WTC11 (cell line): ENCODE results near the gene CD69. TPM values are rescaled to one million over a fixed set of nuclear protein-coding genes. Genes with fewer than 3 reads are reported as not detected.
A peak's percentile ranks its signal among the peaks of the same experiment; 100 is the strongest.
"Not testable (repeated sequence)": the region's sequence is repeated elsewhere in the genome, so short reads cannot be mapped to it uniquely, and the experiment has no call there.

Experiments
- ATAC-seq: fragments of 200-7000 bp; cut with Tn5 transposase; 2 replicates; pipeline ENCODE4 v1.10.0; 2021; ENCODE audit warnings: mild to moderate bottlenecking, moderate library complexity
- CTCF ChIA-PET: fragments of 300-600 bp; sonication (Branson Sonifier 250); formaldehyde crosslinking; loops from one replicate; lab custom pipeline; 2021; ENCODE audit warnings: antibody characterized with exemption; lab: Charles Lee
- POLR2A ChIA-PET: fragments of 350-600 bp; sonication (Branson Sonifier 250); formaldehyde crosslinking; loops from one replicate; lab custom pipeline; 2021; ENCODE audit warnings: antibody characterized with exemption; lab: Charles Lee
- DNase-seq: peaks from one replicate; pipeline ENCODE4 v3.0.0; 2021; ENCODE audit warnings: low spot score
- H3K27ac Mint-ChIP-seq: 2 replicates; pipeline ENCODE4 v1.8.0; 2021; ENCODE audit warnings: mixed read lengths
- H3K27me3 Mint-ChIP-seq: 2 replicates; pipeline ENCODE4 v1.8.0; 2021; ENCODE audit warnings: low read depth, mild to moderate bottlenecking, moderate library complexity, mixed read lengths
- H3K36me3 Mint-ChIP-seq: 2 replicates; pipeline ENCODE4 v1.8.0; 2021; ENCODE audit warnings: mixed read lengths
- H3K4me1 Mint-ChIP-seq: 2 replicates; pipeline ENCODE4 v1.8.0; 2022; ENCODE audit warnings: mixed read lengths
- H3K4me3 Mint-ChIP-seq: 2 replicates; pipeline ENCODE4 v1.8.0; 2021; ENCODE audit warnings: mild to moderate bottlenecking, moderate library complexity, mixed read lengths
- H3K9me3 Mint-ChIP-seq: 2 replicates; pipeline ENCODE4 v1.8.0; 2021; ENCODE audit warnings: mixed read lengths
- CBFB ChIP-seq: sonication (generic); formaldehyde crosslinking; IDR thresholded peaks from 2 replicates; pipeline ENCODE4 v1.8.1; 2022; ENCODE audit warnings: mild to moderate bottlenecking, low read depth, missing genetic modification reagents
- ETV6 ChIP-seq: sonication (generic); formaldehyde crosslinking; IDR thresholded peaks from 2 replicates; pipeline ENCODE4 v1.8.1; 2022; ENCODE audit warnings: mild to moderate bottlenecking, missing genetic modification reagents
- GRHL2 ChIP-seq: fragments of 250-450 bp; sonication (Bioruptor Pico); IDR thresholded peaks from 2 replicates; pipeline ENCODE4 v1.8.0; 2022; ENCODE audit warnings: mild to moderate bottlenecking, moderate library complexity; ENCODE audit not compliant: insufficient replicate concordance, severe bottlenecking
- JUN ChIP-seq: sonication (generic); formaldehyde crosslinking; IDR thresholded peaks from 2 replicates; pipeline ENCODE4 v1.8.0; 2023; ENCODE audit warnings: mild to moderate bottlenecking, missing genetic modification reagents
- NFATC4 ChIP-seq: fragments of 250-450 bp; sonication (Bioruptor Pico); IDR thresholded peaks from 2 replicates; pipeline ENCODE4 v1.9.0; 2021; ENCODE audit warnings: mild to moderate bottlenecking
- NFYB ChIP-seq: sonication (generic); formaldehyde crosslinking; conservative IDR thresholded peaks from 2 replicates; pipeline ENCODE4 v1.8.0; 2022; ENCODE audit warnings: low read depth, missing genetic modification reagents
- NR1H2 ChIP-seq: sonication (generic); formaldehyde crosslinking; IDR thresholded peaks from 2 replicates; pipeline ENCODE4 v1.9.0; 2021; ENCODE audit warnings: mild to moderate bottlenecking, moderate library complexity, missing genetic modification reagents
- RORB ChIP-seq: fragments of 250-450 bp; sonication (Bioruptor Pico); IDR thresholded peaks from 2 replicates; pipeline ENCODE4 v1.9.0; 2021; ENCODE audit warnings: mild to moderate bottlenecking
- TEAD1 ChIP-seq: sonication (generic); formaldehyde crosslinking; IDR thresholded peaks from 2 replicates; pipeline ENCODE4 v1.8.0; 2022; ENCODE audit warnings: mild to moderate bottlenecking, missing genetic modification reagents
- TP53 ChIP-seq: sonication (generic); formaldehyde crosslinking; IDR thresholded peaks from 2 replicates; pipeline ENCODE4 v1.8.1; 2023; ENCODE audit warnings: mild to moderate bottlenecking, missing genetic modification reagents
- ZNF671 ChIP-seq: fragments of 250-450 bp; sonication (Bioruptor Pico); IDR thresholded peaks from 2 replicates; pipeline ENCODE4 v1.8.0; 2021; ENCODE audit warnings: mild to moderate bottlenecking
- total RNA-seq: library from RNA; stranded (reverse); gene quantifications from 3 replicates; pipeline ENCODE4 v1.2.3, GENCODE V29; 2021
- TF ChIP-seq, protein P1 (sequence below): sonication (generic); formaldehyde crosslinking; conservative IDR thresholded peaks from 2 replicates; pipeline ENCODE4 v1.8.1; 2022; ENCODE audit warnings: mild to moderate bottlenecking, missing genetic modification reagents
- TF ChIP-seq, protein P2 (sequence below): sonication (generic); formaldehyde crosslinking; IDR thresholded peaks from 2 replicates; pipeline ENCODE4 v1.8.0; 2022; ENCODE audit warnings: mild to moderate bottlenecking, missing genetic modification reagents
- TF ChIP-seq, protein P3 (sequence below): sonication (generic); formaldehyde crosslinking; IDR thresholded peaks from 2 replicates; pipeline ENCODE4 v1.8.1; 2023; ENCODE audit warnings: mild to moderate bottlenecking, missing genetic modification reagents, moderate library complexity
- TF ChIP-seq, protein P4 (sequence below): sonication (generic); formaldehyde crosslinking; IDR thresholded peaks from 2 replicates; pipeline ENCODE4 v1.8.1; 2022; ENCODE audit warnings: mild to moderate bottlenecking, moderate library complexity, missing genetic modification reagents
- TF ChIP-seq, protein P5 (sequence below): sonication (generic); formaldehyde crosslinking; IDR thresholded peaks from 2 replicates; pipeline ENCODE4 v1.8.1; 2022; ENCODE audit warnings: low read depth, missing genetic modification reagents, borderline replicate concordance
- TF ChIP-seq, protein P6 (sequence below): sonication (generic); formaldehyde crosslinking; conservative IDR thresholded peaks from 2 replicates; pipeline ENCODE4 v1.8.1; 2023; ENCODE audit warnings: mild to moderate bottlenecking, low read depth, missing genetic modification reagents, moderate library complexity
- TF ChIP-seq, protein P7 (sequence below): sonication (generic); formaldehyde crosslinking; IDR thresholded peaks from 2 replicates; pipeline ENCODE4 v1.8.0; 2022; ENCODE audit warnings: mild to moderate bottlenecking, missing genetic modification reagents

CD69 gene
- total RNA-seq, 1 experiment from 2014 or later: 0.42 TPM

DNA sequence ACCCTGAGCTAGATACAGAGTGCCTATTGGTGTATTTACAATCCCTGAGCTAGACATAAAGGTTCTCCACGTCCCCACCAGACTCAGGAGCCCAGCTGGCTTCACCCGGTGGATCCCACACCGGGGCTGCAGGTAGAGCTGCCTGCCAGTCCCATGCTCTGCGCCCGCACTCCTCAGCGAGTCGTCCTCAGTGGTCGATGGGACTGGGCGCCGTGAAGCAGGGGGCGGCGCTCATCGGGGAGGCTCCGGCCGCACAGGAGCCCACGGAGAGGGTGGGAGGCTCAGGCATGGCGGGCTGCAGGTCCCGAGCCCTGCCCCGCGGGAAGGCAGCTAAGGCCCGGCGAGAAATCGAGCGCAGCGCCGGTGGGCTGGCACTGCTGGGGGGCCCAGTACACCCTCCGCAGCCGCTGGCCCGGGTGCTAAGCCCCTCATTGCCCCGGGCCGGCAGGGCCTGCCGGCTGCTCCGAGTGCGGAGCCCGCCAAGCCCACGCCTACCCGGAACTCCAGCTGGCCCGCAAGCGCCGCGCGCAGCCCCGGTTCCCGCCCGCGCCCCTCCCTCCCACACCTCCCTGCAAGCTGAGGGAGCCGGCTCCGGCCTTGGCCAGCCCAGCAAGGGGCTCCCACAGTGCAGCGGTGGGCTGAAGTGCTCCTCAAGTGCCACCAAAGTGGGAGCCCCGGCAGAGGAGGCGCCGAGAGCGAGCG lies 21.1 kb downstream of the CD69 start:
- H3K36me3 Mint-ChIP-seq, ATAC-seq, H3K9me3 Mint-ChIP-seq, H3K27ac Mint-ChIP-seq, POLR2A ChIA-PET: not testable (repeated sequence)
- H3K4me3 Mint-ChIP-seq: peak overlapping the region; percentile 55
- H3K4me1 Mint-ChIP-seq: peaks cover 15% of the 10 kb centered on the region
- CTCF ChIA-PET: interaction anchor here (1.0 to 1.8 kb wide), 2 partner anchors 11 to 74 kb away, joined by 3 to 6 read pairs; no protein-coding TSS in a partner anchor
- H3K27me3 Mint-ChIP-seq: peaks cover 12% of the 10 kb centered on the region
- peak; percentile 35 for DNase-seq

DNA sequence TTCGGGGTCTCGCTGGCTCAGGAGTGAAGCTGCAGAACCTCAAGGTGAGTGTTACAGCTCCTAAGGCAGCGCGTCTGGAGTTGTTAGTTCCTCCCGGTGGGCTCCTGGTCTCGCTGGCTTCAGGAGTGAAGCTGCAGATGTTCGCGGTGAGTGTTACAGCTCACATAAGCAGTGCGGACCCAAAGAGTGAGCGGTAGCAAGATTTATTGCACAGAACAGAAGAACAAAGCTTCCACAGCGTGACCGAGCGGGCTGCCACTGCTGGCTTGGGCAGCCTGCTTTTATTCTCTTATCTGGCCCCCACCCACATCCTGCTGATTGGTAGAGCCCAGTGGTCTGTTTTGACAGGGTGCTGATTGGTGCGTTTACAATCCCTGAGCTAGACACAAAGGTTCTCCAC lies 21.8 kb downstream of the CD69 start:
- ATAC-seq, DNase-seq, H3K36me3 Mint-ChIP-seq, H3K27ac Mint-ChIP-seq, H3K9me3 Mint-ChIP-seq, POLR2A ChIA-PET: not testable (repeated sequence)
- TF ChIP-seq NFYB (CRISPR knock-in tag): 0 out of 2 replicates have a peak, but pooled peaks have one; percentile 27
- Mint-ChIP-seq H3K4me3 (peak overlapping the region; percentile 52), H3K4me1 (peaks cover 15% of the 10 kb centered on the region), H3K27me3 (peaks cover 12% of the 10 kb centered on the region)
- CTCF ChIA-PET: interaction anchor here (1.0 to 1.8 kb wide), 2 partner anchors 12 to 75 kb away, joined by 3 to 6 read pairs; no protein-coding TSS in a partner anchor

DNA sequence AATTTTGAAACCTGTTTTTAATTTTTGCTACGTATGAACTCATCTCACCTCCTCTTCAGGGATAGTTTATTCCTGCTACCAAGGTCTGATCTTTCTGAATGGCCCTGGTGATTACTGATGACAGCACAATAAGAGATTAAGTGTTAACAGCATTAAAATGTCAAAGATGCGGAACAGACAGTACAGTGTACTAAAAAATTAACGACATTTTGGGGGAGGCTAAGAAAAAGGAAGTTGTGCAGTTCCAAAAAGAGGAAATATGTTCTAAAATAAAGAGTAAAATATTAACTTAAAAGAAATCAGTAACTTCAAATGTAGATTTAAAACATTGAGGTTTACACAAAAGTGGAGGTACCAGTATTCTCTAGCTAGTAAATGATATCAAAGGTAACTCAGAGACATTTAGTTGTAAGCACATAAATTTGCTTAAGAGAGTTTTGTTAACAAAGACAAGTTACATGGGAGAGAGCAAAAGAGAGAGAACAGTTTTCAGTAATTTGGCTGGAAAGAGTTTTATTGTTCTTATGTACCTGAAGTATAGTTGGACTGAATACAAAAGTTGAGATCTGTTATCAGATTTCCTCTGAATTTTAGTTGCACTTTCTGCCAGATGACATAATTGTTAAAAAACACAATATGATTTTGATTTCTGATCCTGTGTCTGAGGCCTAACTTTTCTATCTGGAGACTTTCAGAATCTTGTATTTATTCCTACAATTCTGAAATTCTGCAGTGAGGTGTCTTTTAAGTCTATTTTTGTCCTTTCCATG lies 23.6 kb downstream of the CD69 start:
- no peak for ATAC-seq
- no peak for TF ChIP-seq GRHL2 (CRISPR knock-in tag)
- TF ChIP-seq TP53 (CRISPR knock-in tag): no peak
- no peak for TF ChIP-seq NFATC4 (CRISPR knock-in tag)
- TF ChIP-seq ETV6 (CRISPR knock-in tag): no peak
- TF ChIP-seq, protein P1, sequence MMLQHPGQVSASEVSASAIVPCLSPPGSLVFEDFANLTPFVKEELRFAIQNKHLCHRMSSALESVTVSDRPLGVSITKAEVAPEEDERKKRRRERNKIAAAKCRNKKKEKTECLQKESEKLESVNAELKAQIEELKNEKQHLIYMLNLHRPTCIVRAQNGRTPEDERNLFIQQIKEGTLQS (CRISPR knock-in tag): no peak
- TF ChIP-seq, all 79 proteins: peak for 0
- H3K27me3 Mint-ChIP-seq: peaks cover 16% of the 10 kb centered on the region
- H3K9me3 Mint-ChIP-seq: peaks cover 7% of the 10 kb centered on the region
- peaks cover 8% of the 10 kb centered on the region for H3K4me1 Mint-ChIP-seq
- DNase-seq: no peak
- no peak overlapping the region for H3K4me3 Mint-ChIP-seq
- H3K36me3 Mint-ChIP-seq: no peaks in the 10 kb centered on the region
- POLR2A ChIA-PET: no interaction called here
- CTCF ChIA-PET: no interaction called here
- H3K27ac Mint-ChIP-seq: no peak overlapping the region

DNA sequence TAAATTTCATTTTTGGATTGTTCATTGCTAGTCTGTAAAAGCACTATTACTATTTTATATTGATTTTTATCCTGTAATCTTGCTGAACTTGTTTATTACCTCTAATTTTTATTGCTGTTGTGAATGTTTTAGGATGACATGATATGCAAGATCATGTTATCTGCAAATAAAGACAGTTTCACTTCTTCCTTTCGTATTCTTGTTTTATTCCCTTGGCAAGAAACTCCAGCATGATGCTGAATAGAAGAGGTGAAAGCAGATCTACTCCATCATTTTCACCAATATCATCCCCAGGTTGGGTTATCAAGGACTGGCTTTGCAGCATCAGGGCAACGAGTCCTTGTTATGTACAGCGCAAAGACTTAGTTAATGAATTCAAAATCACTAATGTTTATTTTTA lies 25.1 kb downstream of the CD69 start:
- POLR2A ChIA-PET: no interaction called here
- no peaks in the 10 kb centered on the region for H3K36me3 Mint-ChIP-seq
- peaks cover 7% of the 10 kb centered on the region for H3K9me3 Mint-ChIP-seq
- ATAC-seq (no peak), DNase-seq (no peak)
- H3K27me3 Mint-ChIP-seq: peaks cover 16% of the 10 kb centered on the region
- 0 out of 2 replicates have a peak, but pooled peaks cover 1% of the 10 kb centered on the region for H3K4me1 Mint-ChIP-seq
- H3K4me3 Mint-ChIP-seq: no peak overlapping the region
- H3K27ac Mint-ChIP-seq: no peak overlapping the region
- CTCF ChIA-PET: no interaction called here
- TF ChIP-seq RORB (CRISPR knock-in tag) (no peak), TEAD1 (CRISPR knock-in tag) (no peak), ZNF671 (CRISPR knock-in tag) (no peak), CBFB (CRISPR knock-in tag) (no peak), JUN (CRISPR knock-in tag) (no peak), NR1H2 (no peak)
- TF ChIP-seq, protein P2, sequence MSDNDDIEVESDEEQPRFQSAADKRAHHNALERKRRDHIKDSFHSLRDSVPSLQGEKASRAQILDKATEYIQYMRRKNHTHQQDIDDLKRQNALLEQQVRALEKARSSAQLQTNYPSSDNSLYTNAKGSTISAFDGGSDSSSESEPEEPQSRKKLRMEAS: no peak
- TF ChIP-seq, protein P3, sequence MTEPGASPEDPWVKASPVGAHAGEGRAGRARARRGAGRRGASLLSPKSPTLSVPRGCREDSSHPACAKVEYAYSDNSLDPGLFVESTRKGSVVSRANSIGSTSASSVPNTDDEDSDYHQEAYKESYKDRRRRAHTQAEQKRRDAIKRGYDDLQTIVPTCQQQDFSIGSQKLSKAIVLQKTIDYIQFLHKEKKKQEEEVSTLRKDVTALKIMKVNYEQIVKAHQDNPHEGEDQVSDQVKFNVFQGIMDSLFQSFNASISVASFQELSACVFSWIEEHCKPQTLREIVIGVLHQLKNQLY (CRISPR knock-in tag): no peak
- TF ChIP-seq, protein P4, sequence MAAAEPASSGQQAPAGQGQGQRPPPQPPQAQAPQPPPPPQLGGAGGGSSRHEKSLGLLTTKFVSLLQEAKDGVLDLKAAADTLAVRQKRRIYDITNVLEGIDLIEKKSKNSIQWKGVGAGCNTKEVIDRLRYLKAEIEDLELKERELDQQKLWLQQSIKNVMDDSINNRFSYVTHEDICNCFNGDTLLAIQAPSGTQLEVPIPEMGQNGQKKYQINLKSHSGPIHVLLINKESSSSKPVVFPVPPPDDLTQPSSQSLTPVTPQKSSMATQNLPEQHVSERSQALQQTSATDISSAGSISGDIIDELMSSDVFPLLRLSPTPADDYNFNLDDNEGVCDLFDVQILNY (CRISPR knock-in tag): no peak
- TF ChIP-seq, protein P5, sequence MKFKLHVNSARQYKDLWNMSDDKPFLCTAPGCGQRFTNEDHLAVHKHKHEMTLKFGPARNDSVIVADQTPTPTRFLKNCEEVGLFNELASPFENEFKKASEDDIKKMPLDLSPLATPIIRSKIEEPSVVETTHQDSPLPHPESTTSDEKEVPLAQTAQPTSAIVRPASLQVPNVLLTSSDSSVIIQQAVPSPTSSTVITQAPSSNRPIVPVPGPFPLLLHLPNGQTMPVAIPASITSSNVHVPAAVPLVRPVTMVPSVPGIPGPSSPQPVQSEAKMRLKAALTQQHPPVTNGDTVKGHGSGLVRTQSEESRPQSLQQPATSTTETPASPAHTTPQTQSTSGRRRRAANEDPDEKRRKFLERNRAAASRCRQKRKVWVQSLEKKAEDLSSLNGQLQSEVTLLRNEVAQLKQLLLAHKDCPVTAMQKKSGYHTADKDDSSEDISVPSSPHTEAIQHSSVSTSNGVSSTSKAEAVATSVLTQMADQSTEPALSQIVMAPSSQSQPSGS (CRISPR knock-in tag): no peak
- TF ChIP-seq, protein P6, sequence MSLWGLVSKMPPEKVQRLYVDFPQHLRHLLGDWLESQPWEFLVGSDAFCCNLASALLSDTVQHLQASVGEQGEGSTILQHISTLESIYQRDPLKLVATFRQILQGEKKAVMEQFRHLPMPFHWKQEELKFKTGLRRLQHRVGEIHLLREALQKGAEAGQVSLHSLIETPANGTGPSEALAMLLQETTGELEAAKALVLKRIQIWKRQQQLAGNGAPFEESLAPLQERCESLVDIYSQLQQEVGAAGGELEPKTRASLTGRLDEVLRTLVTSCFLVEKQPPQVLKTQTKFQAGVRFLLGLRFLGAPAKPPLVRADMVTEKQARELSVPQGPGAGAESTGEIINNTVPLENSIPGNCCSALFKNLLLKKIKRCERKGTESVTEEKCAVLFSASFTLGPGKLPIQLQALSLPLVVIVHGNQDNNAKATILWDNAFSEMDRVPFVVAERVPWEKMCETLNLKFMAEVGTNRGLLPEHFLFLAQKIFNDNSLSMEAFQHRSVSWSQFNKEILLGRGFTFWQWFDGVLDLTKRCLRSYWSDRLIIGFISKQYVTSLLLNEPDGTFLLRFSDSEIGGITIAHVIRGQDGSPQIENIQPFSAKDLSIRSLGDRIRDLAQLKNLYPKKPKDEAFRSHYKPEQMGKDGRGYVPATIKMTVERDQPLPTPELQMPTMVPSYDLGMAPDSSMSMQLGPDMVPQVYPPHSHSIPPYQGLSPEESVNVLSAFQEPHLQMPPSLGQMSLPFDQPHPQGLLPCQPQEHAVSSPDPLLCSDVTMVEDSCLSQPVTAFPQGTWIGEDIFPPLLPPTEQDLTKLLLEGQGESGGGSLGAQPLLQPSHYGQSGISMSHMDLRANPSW (CRISPR knock-in tag): no peak
- TF ChIP-seq, protein P7, sequence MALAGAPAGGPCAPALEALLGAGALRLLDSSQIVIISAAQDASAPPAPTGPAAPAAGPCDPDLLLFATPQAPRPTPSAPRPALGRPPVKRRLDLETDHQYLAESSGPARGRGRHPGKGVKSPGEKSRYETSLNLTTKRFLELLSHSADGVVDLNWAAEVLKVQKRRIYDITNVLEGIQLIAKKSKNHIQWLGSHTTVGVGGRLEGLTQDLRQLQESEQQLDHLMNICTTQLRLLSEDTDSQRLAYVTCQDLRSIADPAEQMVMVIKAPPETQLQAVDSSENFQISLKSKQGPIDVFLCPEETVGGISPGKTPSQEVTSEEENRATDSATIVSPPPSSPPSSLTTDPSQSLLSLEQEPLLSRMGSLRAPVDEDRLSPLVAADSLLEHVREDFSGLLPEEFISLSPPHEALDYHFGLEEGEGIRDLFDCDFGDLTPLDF (CRISPR knock-in tag): no peak
